ENCODE results near the gene INVS.

- TF ChIP-seq, protein P1, sequence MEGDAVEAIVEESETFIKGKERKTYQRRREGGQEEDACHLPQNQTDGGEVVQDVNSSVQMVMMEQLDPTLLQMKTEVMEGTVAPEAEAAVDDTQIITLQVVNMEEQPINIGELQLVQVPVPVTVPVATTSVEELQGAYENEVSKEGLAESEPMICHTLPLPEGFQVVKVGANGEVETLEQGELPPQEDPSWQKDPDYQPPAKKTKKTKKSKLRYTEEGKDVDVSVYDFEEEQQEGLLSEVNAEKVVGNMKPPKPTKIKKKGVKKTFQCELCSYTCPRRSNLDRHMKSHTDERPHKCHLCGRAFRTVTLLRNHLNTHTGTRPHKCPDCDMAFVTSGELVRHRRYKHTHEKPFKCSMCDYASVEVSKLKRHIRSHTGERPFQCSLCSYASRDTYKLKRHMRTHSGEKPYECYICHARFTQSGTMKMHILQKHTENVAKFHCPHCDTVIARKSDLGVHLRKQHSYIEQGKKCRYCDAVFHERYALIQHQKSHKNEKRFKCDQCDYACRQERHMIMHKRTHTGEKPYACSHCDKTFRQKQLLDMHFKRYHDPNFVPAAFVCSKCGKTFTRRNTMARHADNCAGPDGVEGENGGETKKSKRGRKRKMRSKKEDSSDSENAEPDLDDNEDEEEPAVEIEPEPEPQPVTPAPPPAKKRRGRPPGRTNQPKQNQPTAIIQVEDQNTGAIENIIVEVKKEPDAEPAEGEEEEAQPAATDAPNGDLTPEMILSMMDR (IDR thresholded peaks at IDR 0.05): no peak
- TF ChIP-seq POLR2A (IDR thresholded peaks at IDR 0.05): no peak
Observed at GRCh38 chr9:100315561-100315960, 216.5 kb downstream of the INVS start.

Measured in testis (tissue), 2 donors.